ENCODE measurements around the gene ASB11.

ASB11 gene, protein sequence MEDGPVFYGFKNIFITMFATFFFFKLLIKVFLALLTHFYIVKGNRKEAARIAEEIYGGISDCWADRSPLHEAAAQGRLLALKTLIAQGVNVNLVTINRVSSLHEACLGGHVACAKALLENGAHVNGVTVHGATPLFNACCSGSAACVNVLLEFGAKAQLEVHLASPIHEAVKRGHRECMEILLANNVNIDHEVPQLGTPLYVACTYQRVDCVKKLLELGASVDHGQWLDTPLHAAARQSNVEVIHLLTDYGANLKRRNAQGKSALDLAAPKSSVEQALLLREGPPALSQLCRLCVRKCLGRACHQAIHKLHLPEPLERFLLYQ

DNA sequence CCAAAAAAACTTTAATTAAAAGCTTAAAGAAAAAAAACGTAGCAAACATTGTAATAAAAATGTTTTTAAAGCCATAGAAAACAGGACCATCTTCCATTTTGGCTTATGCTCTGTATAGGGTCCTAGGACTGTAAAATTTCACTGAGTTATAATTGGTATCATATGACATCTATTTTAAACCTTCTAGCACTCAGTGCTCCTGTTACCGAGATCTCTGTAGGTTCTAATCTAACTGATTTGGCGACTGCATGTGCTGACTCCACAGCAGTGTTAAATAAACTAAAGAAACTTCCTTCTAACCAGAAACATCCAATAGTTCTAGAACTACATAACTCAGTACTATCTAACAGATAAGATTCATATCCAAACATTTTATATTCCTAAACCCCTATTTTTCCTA is at the start of gene ASB11:
Gene ASB11 (minus strand): TSS at position 132 of the 400 bp plus-strand sequence. CDS start 35 bp downstream, at position 97.
- no peak for DNase-seq (ENCODE audit: low spot score)

DNA sequence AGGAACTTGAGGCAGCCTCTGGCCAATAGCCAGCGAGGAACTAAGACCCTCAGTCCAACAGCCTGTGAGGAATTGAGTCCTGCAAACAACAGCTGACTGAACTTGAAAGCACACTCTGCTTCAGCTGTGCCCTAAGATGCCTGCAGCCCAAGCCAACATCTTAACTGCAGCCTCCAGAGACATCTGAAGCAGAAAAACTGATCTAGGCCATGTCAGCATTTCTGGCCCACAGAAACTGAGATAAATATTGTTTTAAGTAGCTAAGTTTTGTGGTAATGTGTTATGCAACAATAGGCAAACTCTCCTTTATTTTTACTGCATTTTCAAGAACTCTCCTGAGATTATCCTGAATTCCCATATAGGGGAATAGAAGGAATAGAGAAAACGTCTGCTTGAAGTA is 44.3 kb upstream of the ASB11 start:
- no peak for DNase-seq (ENCODE audit: low spot score)

GRCh38 chrX:15358533-15358932 is 43.1 kb upstream of the ASB11 start:
- DNase-seq (ENCODE audit: low spot score): no peak

DNA sequence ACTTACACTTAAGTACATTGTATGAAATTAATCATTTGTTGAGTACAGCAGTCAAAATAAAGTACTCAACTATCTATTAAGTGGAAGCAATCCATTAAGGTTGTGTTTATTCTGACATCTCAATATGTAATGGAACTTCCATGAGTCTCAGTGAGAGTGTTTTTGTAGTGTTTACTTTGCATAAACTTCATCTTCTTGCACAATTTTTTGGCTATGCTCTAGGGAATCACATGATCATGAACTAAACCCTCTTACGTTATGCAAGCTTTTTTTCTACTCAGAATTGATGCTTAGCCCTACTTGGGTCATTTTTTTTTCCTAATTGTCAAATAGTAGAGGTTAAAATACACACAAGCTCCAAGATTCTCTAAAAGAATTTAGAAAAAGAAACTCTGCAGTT is 41.0 kb upstream of the ASB11 start:
- DNase-seq (ENCODE audit: low spot score): no peak

- DNase-seq (ENCODE audit: low spot score): peak; percentile 53
These were observed 35.0 kb upstream of the ASB11 start for GRCh38 chrX:15350329-15350996.

- DNase-seq (ENCODE audit: low spot score): peak; percentile 52
These were observed 33.6 kb upstream of the ASB11 start for GRCh38 chrX:15349046-15349445.

- DNase-seq (ENCODE audit: low spot score): no peak
These were observed 30.5 kb upstream of the ASB11 start for GRCh38 chrX:15345976-15346375.

DNA sequence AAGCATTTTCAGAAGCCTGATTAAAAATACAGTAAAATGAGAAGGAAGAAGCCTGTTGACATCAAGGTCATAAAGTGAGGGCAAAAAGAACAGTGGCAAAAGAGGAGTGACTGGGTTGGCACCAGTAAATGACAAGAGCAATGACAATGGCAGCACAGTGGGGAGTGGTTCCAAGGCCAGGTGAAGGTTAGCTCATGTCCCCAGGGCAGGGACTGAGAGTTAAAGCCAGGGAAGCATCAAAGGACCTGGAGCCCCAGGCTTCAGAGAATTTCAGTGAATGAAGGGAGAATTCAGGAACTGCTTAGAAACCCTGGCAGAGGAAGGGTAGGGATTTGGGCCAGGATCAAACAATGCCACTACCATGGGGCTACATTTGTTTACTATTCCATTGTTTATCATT is 28.7 kb upstream of the ASB11 start:
- no peak for DNase-seq (ENCODE audit: low spot score)

DNA sequence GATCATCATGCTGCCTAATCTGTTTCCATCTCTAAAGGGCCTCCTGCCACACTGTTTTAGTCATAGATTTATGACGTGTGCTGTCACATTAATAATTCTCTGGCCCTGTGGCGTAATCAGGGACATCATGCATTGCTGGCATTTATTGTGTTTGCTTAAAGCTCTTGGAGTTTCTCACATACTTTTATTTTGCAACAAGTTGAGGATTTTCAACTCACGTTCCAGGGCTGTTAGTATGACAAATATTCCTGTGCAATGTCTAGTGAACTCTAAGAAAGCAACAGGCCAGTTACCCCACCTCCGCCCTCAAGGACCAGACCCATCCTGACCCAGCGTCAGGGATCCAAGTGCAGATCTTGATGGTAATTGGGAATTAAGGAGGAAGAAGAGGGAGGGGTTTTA is 27.6 kb upstream of the ASB11 start:
- DNase-seq (ENCODE audit: low spot score): no peak

DNA sequence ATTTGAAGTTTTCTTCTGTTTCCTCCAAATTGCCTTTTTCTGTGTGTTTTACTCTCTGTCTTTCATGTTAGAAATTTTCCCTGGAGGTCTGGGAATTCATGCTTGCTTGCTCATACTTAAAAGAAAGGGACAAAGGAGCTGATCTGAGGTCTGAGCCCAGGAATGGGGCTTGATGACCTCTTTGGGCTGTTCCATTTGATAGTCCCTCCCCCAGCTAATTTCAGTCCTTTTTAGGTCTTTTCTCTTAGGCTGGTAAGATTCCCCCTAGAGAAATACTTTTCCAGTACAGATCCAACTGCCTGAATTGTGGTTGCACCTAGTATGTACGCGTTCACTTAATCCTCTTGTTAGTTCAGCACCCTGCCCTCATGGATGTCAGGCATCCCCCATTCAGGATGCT is 25.4 kb upstream of the ASB11 start:
- no peak for DNase-seq (ENCODE audit: low spot score)

- DNase-seq (ENCODE audit: low spot score): peak; percentile 13
These were observed 20.6 kb upstream of the ASB11 start for GRCh38 chrX:15336023-15336413.

GRCh38 chrX:15335135-15336022 is 19.9 kb upstream of the ASB11 start, which contains the start of gene PIGA:
Gene PIGA (minus strand): TSS chrX:15335523. CDS start chrX:15331930, 3,593 bp downstream.
- peak; percentile 93 for DNase-seq (ENCODE audit: low spot score)

DNA sequence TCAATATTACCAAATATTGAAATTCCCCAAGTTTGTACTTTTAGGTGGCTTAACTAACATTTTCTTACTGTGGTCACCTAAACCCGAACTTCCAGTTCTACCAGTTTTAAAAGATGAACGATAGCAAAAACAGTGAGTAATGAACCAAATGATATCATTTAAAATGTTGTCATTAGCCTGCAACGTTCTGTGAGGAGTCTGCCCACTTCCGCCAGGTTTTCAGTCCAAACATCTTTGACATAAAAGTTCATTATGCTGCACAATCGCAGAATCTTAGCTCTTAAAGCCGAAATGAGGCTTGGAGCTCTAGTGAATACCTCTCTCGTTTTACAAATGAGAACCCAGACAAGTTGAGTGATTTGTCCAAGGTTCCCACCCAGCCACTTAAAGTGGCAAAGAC is 19.1 kb upstream of the ASB11 start:
- no peak for DNase-seq (ENCODE audit: low spot score)

GRCh38 chrX:15328821-15329220 is 13.4 kb upstream of the ASB11 start:
- no peak for DNase-seq (ENCODE audit: low spot score)

DNA sequence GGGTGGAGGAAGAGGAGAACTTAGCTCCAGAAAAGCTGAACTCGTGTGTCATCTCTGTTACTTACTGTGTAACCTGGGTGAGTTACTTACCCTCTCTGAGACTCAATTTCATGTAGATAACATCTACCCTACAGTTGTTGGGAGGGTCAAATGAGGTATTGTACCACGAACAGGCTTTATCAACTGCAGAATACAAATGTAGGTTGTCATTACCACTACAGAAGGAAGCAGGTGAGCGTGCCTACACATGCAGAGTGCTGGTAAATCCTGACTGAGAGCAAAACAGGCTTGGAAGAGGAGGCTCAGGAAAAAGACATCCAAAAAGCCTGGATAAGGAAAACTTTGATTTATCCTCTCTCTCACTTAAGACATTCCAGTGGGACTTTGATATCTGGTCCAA is 12.7 kb upstream of the ASB11 start:
- DNase-seq (ENCODE audit: low spot score): no peak

DNA sequence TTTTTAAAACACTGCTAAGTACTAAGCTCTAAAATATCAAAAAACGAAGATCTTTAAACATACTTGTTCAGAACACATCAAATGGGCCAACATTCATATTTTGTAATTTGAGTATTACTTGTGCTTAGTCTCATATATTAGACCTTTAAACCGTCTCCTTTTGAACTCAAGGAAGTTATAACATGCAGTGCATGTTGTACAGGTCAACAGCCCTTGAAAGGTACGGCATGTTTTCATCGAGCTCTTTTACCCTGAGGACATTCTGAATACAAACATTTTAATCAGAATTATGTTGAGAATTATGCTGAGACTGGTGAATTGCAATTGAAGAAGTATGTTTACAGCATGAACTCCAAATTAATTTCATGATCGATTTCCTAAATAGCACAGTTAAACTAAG is 7.0 kb upstream of the ASB11 start:
- DNase-seq (ENCODE audit: low spot score): no peak

DNA sequence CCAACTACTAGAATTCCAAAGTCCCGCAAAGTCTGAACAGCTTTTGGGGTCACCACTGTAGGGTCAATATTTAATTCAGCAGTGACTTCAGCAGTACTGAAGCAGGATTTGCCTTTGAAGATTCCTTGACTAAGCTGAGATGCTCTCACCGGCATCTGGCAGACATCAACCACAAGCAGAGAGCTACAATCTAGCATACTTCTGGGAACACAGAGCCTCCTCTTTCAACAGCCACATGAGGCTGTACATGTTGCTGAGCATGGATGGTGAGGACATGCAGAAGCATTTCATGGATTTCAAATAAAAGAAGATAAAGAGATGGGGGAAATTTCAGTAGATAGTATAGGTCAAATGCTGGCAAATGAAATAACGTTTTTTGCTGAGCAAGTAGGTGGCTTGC is 6.6 kb upstream of the ASB11 start:
- DNase-seq (ENCODE audit: low spot score): no peak

DNA sequence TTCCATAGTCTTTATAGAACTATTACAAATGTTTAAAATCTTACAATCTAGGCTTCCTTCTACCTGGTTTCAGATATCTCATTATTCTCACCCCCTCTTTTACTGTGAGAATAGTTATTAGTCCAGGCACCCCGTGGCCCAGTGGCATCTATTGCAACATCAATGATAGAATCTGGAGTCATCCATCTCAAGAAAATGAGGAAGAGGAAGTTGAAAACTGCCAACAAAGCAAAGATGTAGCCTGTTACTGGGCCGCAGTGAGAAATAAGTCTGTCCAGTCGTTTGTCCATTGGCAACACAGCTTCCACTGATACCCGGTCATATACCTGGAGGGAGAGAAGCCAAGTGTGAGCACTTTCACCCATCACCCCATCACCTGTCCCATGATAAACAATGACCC is 6.0 kb upstream of the ASB11 start:
- DNase-seq (ENCODE audit: low spot score): no peak

DNA sequence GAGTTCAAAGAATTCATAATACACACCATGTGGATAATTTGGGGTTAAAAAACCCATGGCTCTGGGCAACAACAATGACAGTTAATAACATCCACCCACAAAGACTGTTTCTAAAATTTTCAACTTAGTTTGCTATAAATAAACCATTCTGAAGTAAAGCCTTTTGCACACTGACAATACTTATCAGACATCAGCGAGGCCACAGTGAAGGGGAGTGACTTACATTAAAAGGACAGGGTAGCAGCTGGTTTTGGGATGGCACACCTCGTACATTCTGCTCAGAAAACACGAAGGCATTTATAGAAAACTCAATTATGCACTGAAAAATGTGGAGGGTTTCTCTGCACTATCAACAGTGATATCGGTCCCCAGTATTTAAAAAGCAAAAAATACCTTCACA is 4.9 kb upstream of the ASB11 start:
- DNase-seq (ENCODE audit: low spot score): no peak

DNA sequence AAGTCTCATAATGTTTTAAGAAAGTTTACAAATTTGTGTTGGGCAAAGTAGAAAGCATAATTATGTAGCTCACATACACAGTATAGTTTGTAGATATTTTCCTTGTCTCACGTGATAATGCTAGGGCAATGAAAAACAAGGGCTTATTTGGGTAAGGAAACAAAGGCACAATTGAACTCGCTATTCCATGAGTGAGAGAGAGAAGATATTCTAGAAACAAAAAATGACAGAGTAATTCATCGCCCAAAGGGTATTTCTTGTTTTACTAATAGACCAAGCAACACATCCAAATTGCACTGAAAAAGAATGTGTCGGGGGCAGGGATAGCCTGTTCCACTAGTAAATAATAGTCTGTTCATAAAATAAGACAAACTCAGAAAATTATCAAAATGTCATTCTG is 3.6 kb upstream of the ASB11 start:
- DNase-seq (ENCODE audit: low spot score): no peak

DNA sequence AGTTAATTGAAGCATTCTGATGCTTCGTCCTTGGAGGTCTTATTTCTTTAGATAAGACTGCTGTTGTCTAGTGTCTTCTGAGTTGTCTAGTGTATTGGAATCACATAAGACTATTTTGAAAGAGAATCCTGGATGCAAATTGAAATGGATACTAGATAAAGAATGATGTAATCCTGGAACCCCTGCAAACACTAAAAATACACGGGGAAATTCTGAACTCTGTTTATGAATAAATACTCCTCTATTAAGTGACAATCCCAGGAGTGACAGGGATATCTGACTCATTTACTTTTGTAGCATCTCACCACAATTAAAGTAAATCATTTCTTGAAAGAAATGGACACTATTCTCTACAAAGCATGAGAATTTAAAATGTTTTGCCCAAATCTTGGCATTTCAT is 968 bp downstream of the ASB11 start:
- no peak for DNase-seq (ENCODE audit: low spot score)

GRCh38 chrX:15311119-15311518 is 4.3 kb downstream of the ASB11 start:
- DNase-seq (ENCODE audit: low spot score): no peak

DNA sequence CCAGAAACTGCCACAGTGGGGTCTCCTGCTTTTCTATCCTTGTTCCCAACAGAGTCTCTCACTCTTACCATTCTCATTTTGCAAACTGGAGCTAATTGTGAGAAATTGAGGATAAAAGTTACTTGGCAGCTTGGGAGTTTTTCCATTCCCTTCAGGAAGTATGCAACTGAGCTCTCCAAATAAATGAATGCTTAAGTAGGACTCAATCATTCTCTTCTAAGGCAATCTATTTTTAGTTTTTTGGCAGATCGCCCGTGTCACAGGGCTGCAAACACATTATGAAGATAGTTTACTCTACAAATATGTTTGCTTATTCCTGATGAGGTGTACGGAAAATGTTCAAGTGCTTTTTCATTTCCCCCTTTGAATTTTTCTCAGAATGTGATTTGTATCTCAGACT is 5.3 kb downstream of the ASB11 start:
- DNase-seq (ENCODE audit: low spot score): no peak

Data from D341Med (cell line).